ENCODE data around the gene DDX28. TPM values are rescaled to one million over a fixed set of nuclear protein-coding genes. Genes with fewer than 3 reads are reported as not detected.
"Not testable (repeated sequence)": the region's sequence is repeated elsewhere in the genome, so short reads cannot be mapped to it uniquely, and the experiment has no call there.

Gene DDX28
- total RNA-seq, 1 experiment from 2014 or later, result 27.4 TPM

GRCh38 chr16:67995423-67995822 lies 27.6 kb downstream of the DDX28 start:
- no peak for DNase-seq (ENCODE audit: low spot score)

- DNase-seq (ENCODE audit: low spot score), result not testable (repeated sequence)
Observed at GRCh38 chr16:67994040-67994408, 29.0 kb downstream of the DDX28 start.

GRCh38 chr16:67993207-67994039 lies 29.6 kb downstream of the DDX28 start:
- peak; percentile 79 for DNase-seq (ENCODE audit: low spot score)

- no peak for DNase-seq (ENCODE audit: low spot score)
Observed at GRCh38 chr16:67992661-67993206, 30.3 kb downstream of the DDX28 start.

- no peak for DNase-seq (ENCODE audit: low spot score)
Observed at GRCh38 chr16:67990018-67990386, 33.0 kb downstream of the DDX28 start.

GRCh38 chr16:67989322-67990017 lies 33.6 kb downstream of the DDX28 start:
- DNase-seq (ENCODE audit: low spot score), result no peak

- DNase-seq (ENCODE audit: low spot score), result no peak
Observed at GRCh38 chr16:67988675-67989074, 34.4 kb downstream of the DDX28 start.

- no peak for DNase-seq (ENCODE audit: low spot score)
Observed at GRCh38 chr16:67987460-67988160, 35.4 kb downstream of the DDX28 start.

GRCh38 chr16:67986949-67987348 lies 36.1 kb downstream of the DDX28 start:
- DNase-seq (ENCODE audit: low spot score), result no peak

- no peak for DNase-seq (ENCODE audit: low spot score)
Observed at GRCh38 chr16:67982011-67982696, 40.9 kb downstream of the DDX28 start.

- no peak for DNase-seq (ENCODE audit: low spot score)
Observed at GRCh38 chr16:67979955-67980678, 42.9 kb downstream of the DDX28 start, which contains the start of gene DPEP3. Gene DPEP3, minus strand, starts transcription at chr16:67980499. Its CDS starts 119 bp downstream, at chr16:67980380.

GRCh38 chr16:67977469-67978227 lies 45.4 kb downstream of the DDX28 start:
- DNase-seq (ENCODE audit: low spot score), result no peak

- no peak for DNase-seq (ENCODE audit: low spot score)
Observed at GRCh38 chr16:67977005-67977404, 46.0 kb downstream of the DDX28 start.

GRCh38 chr16:67976205-67976604 lies 46.8 kb downstream of the DDX28 start:
- no peak for DNase-seq (ENCODE audit: low spot score)

- DNase-seq (ENCODE audit: low spot score), result no peak
Observed at GRCh38 chr16:67975321-67976105, 47.5 kb downstream of the DDX28 start.

- not testable (repeated sequence) for DNase-seq (ENCODE audit: low spot score)
Observed at GRCh38 chr16:67972285-67972684, 50.7 kb downstream of the DDX28 start.

- no peak for DNase-seq (ENCODE audit: low spot score)
Observed at GRCh38 chr16:67971111-67971510, 51.9 kb downstream of the DDX28 start.
